ENCODE results near the gene EIF5. TPM values are rescaled to one million over a fixed set of nuclear protein-coding genes. Genes with fewer than 3 reads are reported as not detected.

Gene EIF5
- polyA plus RNA-seq, 1 donor (not counting 4 experiments of a cell fraction or from before 2014, with no cell fraction given) = 221 TPM

DNA sequence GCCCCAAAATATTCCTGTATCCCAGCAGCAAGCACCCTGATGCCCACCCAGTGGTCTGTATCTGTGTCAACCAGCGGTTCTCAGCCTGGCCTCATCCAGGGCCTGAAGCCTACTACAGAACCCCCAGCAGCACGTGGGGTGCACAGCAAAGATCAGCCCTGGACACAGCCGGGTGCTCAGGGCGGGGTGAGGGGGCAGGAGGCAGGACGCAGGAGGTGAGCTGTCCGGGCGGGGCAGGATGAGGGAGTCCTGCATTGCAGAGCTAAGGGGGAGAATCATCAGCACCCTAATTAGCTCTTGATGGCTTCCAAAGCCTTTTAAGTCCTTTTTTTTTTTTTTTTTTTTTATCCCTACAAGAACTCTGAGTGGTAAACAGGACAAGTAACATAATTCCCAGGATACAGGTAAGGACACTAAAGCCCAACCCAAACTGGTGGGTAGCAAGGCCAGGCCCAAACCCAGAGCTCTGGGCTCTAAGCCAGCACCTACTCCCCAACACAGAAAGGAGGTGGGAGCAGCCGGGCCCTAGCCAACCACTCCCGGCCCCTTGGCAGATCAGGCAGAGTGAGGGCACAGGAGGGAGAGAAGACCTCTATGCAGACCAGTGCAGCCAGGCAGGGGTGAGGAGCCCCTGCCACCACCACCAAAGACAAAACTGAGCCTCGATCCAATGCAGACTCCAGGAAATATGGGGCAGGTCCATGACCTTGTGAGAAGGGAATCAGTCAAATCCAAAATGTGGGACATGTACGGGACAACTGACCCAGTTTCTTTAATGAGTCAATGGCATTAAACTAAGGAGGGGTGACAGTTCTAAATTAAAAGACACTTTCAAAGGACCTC lies 32.3 kb upstream of the EIF5 start:
- Histone ChIP-seq H3K4me3 (ENCODE audit: control insufficient read depth in 2 of 3, extremely low read depth in 1 of 3, insufficient read depth in 2 of 3, low read depth in 1 of 3, low read length in 3 of 3) (no peak overlapping the region), H4K20me1 (ENCODE audit: control insufficient read depth, extremely low read depth, insufficient read depth, low read length) (no peaks in the 10 kb centered on the region), H2AFZ (ENCODE audit: control insufficient read depth, low read length) (no peak overlapping the region), H3K4me2 (ENCODE audit: control insufficient read depth, extremely low read depth, insufficient read depth, low read depth, low read length) (peak overlapping the region; percentile 8), H3K36me3 (ENCODE audit: control insufficient read depth in 2 of 2, extremely low read depth in 1 of 2, insufficient read depth in 2 of 2, low read length in 2 of 2) (no peaks in the 10 kb centered on the region), H3K27me3 (ENCODE audit: control insufficient read depth, extremely low read depth, insufficient read depth, low read length) (no peaks in the 10 kb centered on the region), H3K27ac (ENCODE audit: control insufficient read depth, insufficient read depth, low read length) (no peak overlapping the region), H3K9me1 (ENCODE audit: control insufficient read depth, extremely low read depth, insufficient read depth, low read length) (no peaks in the 10 kb centered on the region), H3K4me1 (ENCODE audit: control insufficient read depth, extremely low read depth, insufficient read depth, low read length) (peaks cover 9% of the 10 kb centered on the region), H3K9me3 (ENCODE audit: control insufficient read depth, low read depth, low read length) (no peaks in the 10 kb centered on the region), H3K79me2 (ENCODE audit: control insufficient read depth, insufficient read depth, low read length) (no peaks in the 10 kb centered on the region), H3K9ac (ENCODE audit: control insufficient read depth, extremely low read depth, insufficient read depth, low read length) (no peak overlapping the region)
- dilution Hi-C loops (cut with MboI; ENCODE audit: extremely low pct_ligation_motif_present, low sequenced_read_pairs) = no loop called here
- DNase-seq (ENCODE audit: low read depth, low spot score) = no peak
- FAIRE-seq = no peak
- no peak for TF ChIP-seq EZH2 (IDR thresholded peaks at IDR 0.05; ENCODE audit: low read length)
- TF ChIP-seq CTCF (optimal IDR thresholded peaks at IDR 0.05 in 1 of 3, IDR thresholded peaks at IDR 0.05 in 1 of 3, conservative IDR thresholded peaks at IDR 0.05 in 1 of 3; ENCODE audit: extremely low read depth in 1 of 3, insufficient read depth in 2 of 3, low read length in 3 of 3) = no peak

DNA sequence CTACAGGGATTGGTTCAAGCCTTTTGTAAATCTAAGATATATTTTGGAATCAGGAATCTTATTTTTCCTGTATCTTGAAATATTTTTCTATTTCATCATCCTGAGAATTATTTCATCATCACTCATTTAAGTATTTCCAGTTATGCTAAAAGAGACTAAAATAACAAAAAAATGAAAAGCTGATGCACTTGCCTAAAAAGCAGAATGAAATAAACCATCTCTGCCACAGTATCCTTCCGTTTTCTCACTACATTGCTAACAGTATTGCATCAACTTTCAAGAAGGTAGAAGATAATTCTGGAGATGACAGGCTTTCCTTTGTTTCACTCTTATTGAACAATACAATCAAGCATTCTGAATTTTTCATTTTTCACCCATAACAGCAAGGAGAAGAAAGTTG lies 31.1 kb upstream of the EIF5 start:
- no peaks in the 10 kb centered on the region for H3K36me3 ChIP-seq (ENCODE audit: control insufficient read depth in 2 of 2, extremely low read depth in 1 of 2, insufficient read depth in 2 of 2, low read length in 2 of 2)
- no peak overlapping the region for H2AFZ ChIP-seq (ENCODE audit: control insufficient read depth, low read length)
- dilution Hi-C loops (cut with MboI; ENCODE audit: extremely low pct_ligation_motif_present, low sequenced_read_pairs) = no loop called here
- peaks cover 9% of the 10 kb centered on the region for H3K4me1 ChIP-seq (ENCODE audit: control insufficient read depth, extremely low read depth, insufficient read depth, low read length)
- H3K4me3 ChIP-seq (ENCODE audit: control insufficient read depth in 2 of 3, extremely low read depth in 1 of 3, insufficient read depth in 2 of 3, low read depth in 1 of 3, low read length in 3 of 3) = no peak overlapping the region
- H4K20me1 ChIP-seq (ENCODE audit: control insufficient read depth, extremely low read depth, insufficient read depth, low read length) = no peaks in the 10 kb centered on the region
- TF ChIP-seq CTCF (optimal IDR thresholded peaks at IDR 0.05 in 1 of 3, IDR thresholded peaks at IDR 0.05 in 1 of 3, conservative IDR thresholded peaks at IDR 0.05 in 1 of 3; ENCODE audit: extremely low read depth in 1 of 3, insufficient read depth in 2 of 3, low read length in 3 of 3) = no peak
- no peak for TF ChIP-seq EZH2 (IDR thresholded peaks at IDR 0.05; ENCODE audit: low read length)
- no peak for FAIRE-seq
- no peak overlapping the region for H3K27ac ChIP-seq (ENCODE audit: control insufficient read depth, insufficient read depth, low read length)
- no peak overlapping the region for H3K4me2 ChIP-seq (ENCODE audit: control insufficient read depth, extremely low read depth, insufficient read depth, low read depth, low read length)
- no peak overlapping the region for H3K9ac ChIP-seq (ENCODE audit: control insufficient read depth, extremely low read depth, insufficient read depth, low read length)
- no peaks in the 10 kb centered on the region for H3K9me1 ChIP-seq (ENCODE audit: control insufficient read depth, extremely low read depth, insufficient read depth, low read length)
- no peaks in the 10 kb centered on the region for H3K79me2 ChIP-seq (ENCODE audit: control insufficient read depth, insufficient read depth, low read length)
- H3K27me3 ChIP-seq (ENCODE audit: control insufficient read depth, extremely low read depth, insufficient read depth, low read length) = no peaks in the 10 kb centered on the region
- no peak for DNase-seq (ENCODE audit: low read depth, low spot score)
- no peaks in the 10 kb centered on the region for H3K9me3 ChIP-seq (ENCODE audit: control insufficient read depth, low read depth, low read length)

Data from keratinocyte (primary cell).